Measurements from ENCODE around the gene STK32A.
"Not testable (repeated sequence)": the region's sequence is repeated elsewhere in the genome, so short reads cannot be mapped to it uniquely, and the experiment has no call there.

Gene STK32A

DNA sequence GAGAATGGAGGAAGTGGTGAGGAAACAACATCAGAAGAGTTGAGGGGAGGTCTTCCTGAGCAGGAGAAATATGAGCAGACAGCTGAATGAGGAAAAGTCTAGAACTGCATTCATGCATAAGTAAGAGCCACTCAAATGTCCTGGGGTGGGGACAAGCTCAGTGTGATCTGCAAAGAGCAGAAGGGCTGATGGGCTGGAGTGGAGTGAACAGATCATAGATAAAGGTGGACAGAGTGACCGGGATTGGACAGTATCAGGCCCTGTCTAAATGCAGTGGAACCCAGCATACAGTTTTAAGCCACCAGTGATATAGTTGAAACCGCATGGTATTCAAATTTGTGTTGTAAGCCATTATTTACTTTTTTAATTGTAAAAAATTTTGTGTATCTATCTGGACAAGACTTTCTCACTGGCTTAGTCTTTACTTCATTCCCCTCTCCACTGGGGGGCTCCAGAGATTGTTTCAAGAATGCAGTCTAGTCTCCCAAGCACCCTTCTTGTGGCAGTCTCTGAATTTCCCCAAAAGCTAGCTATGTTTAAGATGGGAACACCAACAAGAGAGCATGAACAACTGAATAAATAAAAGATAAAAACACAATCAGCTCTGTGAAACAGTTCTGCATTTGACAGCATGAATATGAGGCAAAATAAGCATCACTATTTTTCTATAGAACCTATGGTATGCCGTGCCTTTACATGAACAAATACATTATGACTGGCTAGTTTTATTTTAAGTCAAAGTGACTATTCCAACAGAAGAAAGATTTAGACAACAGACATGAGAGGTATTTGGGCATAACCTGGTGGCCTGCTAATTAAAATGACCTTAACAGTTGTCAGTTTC lies 10.7 kb upstream of the STK32A start:
- Histone ChIP-seq H3K27ac (ENCODE audit: low read depth, low read length) (no peak overlapping the region), H3K27me3 (ENCODE audit: control insufficient read depth, insufficient read depth, low read length) (no peaks in the 10 kb centered on the region), H3K4me3 (ENCODE audit: low read length) (no peak overlapping the region), H3K4me1 (ENCODE audit: control insufficient read depth, insufficient read depth, low read length) (no peaks in the 10 kb centered on the region), H3K36me3 (ENCODE audit: control insufficient read depth, insufficient read depth, low read length) (no peaks in the 10 kb centered on the region), H3K9ac (ENCODE audit: low read length) (no peak overlapping the region)

DNA sequence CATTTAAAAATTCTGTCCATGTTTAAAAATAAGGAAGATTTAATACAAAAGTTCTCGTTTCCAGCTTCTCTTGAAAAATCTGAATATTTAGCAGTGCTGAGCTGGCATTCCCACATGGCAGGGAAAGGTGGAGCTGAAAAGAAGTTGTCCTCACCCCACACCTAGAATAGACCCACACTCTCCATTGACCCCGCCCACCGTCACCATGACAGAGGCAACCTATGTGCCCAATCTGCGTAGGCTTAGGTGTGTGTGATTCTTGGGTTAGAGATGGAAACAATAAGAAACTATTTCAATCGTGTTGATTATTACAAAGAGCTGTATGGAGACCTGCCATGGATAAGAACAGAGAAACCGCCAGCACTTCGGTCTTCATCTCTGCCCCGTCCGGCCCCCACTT lies 8.9 kb upstream of the STK32A start:
- Histone ChIP-seq H3K36me3 (ENCODE audit: control insufficient read depth, insufficient read depth, low read length) (no peaks in the 10 kb centered on the region), H3K4me1 (ENCODE audit: control insufficient read depth, insufficient read depth, low read length) (no peaks in the 10 kb centered on the region), H3K9ac (ENCODE audit: low read length) (no peak overlapping the region), H3K4me3 (ENCODE audit: low read length) (no peak overlapping the region), H3K27ac (ENCODE audit: low read depth, low read length) (no peak overlapping the region), H3K27me3 (ENCODE audit: control insufficient read depth, insufficient read depth, low read length) (no peaks in the 10 kb centered on the region)

DNA sequence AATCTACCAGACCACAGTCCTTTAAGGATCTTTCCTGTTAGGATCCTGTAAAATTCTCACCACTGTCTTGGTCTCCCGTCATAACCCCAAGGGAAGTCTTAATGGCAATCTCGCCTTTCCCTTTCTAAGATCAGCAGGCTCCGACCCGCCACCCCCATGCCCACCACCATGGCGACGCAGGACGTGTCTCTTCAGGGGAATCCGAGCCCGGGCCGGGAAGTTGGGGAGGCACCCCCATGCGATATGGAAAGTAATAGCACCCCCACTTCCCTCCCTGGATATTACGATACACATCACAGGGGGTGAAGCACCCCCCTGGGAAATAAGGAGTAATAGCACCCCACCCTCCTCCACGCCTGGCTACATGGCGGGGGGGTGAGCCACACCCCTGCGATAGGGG lies 8.3 kb upstream of the STK32A start:
- no peak overlapping the region for H3K4me3 ChIP-seq (ENCODE audit: low read length)

DNA sequence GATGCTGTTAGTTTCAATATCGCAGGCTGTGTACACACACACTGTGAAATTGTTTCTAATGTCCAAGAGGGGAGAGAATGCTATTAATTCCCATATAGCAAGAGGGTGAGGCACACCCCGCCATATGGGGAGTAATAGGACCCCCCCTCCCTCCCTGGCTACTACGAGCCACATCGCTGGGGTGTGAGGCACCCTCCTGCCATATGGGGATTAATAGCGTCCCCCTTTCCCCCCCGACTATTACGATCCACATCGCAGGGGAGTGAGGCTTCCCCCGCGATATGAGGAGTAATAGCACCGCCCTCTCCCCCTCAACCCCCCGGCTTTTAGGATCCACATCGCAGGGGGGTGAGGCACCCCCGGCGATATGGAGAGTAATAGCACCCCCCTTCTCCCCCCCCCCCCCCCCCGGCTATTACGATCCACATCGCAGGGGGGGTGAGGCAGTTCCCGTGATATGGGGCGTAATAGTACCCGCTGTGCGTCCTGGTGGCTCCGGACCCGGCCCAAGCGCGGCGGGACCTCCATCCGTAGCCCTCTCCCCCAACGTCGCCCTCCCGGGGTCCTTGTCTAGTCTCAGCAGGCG lies 494 bp upstream of the STK32A start:
- Histone ChIP-seq H3K9ac (ENCODE audit: low read length) (peak overlapping the region; percentile 28), H3K27me3 (ENCODE audit: control insufficient read depth, insufficient read depth, low read length) (no peaks in the 10 kb centered on the region), H3K36me3 (ENCODE audit: control insufficient read depth, insufficient read depth, low read length) (no peaks in the 10 kb centered on the region), H3K4me3 (ENCODE audit: low read length) (peak overlapping the region; percentile 40), H3K27ac (ENCODE audit: low read depth, low read length) (peak overlapping the region; percentile 48), H3K4me1 (ENCODE audit: control insufficient read depth, insufficient read depth, low read length) (peaks cover 4% of the 10 kb centered on the region)

More for the DNA sequence above, 8.3 kb upstream of the STK32A start:
- H3K27me3 ChIP-seq (ENCODE audit: control insufficient read depth, insufficient read depth, low read length): no peaks in the 10 kb centered on the region
- H3K4me1 ChIP-seq (ENCODE audit: control insufficient read depth, insufficient read depth, low read length): no peaks in the 10 kb centered on the region
- no peaks in the 10 kb centered on the region for H3K36me3 ChIP-seq (ENCODE audit: control insufficient read depth, insufficient read depth, low read length)
- H3K27ac ChIP-seq (ENCODE audit: low read depth, low read length): no peak overlapping the region
- H3K9ac ChIP-seq (ENCODE audit: low read length): no peak overlapping the region

DNA sequence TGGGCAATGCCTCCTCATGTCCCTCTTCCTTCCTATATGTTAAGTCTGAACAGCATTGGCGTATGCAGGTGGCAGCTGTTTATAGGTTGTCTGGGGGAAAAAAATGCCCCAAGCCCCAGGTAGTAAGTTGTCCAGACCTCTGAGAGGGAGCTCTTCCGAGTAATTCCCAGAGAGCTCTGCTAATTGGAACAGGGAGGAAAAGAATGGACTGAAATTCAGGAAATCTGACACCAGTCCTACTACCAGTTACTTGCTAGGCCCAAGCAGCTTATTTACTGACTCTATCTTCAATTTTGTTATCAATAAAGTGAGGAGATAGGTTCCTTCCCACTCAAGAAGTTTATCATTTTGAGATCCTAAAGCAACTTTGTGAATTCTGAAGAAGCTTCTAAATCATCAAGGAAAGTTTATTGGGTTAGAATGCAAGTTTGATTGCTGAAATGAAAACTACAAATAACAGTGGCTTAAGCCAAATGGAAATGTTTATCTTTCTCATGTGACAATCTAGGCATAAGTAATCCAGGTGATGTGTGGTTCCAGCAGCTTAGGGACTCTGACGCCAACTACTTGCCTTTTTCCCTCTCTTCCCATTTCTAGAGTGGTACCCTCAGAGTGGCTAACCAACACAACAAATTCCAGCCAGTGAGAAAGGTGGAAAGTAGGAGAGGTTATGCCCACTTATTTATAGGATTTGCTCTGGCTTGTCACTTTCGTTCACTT lies 5.6 kb downstream of the STK32A start:
- peaks cover 1% of the 10 kb centered on the region for H3K4me1 ChIP-seq (ENCODE audit: control insufficient read depth, insufficient read depth, low read length)
- no peaks in the 10 kb centered on the region for H3K36me3 ChIP-seq (ENCODE audit: control insufficient read depth, insufficient read depth, low read length)
- H3K4me3 ChIP-seq (ENCODE audit: low read length): no peak overlapping the region
- H3K27me3 ChIP-seq (ENCODE audit: control insufficient read depth, insufficient read depth, low read length): no peaks in the 10 kb centered on the region
- H3K9ac ChIP-seq (ENCODE audit: low read length): no peak overlapping the region
- no peak overlapping the region for H3K27ac ChIP-seq (ENCODE audit: low read depth, low read length)

DNA sequence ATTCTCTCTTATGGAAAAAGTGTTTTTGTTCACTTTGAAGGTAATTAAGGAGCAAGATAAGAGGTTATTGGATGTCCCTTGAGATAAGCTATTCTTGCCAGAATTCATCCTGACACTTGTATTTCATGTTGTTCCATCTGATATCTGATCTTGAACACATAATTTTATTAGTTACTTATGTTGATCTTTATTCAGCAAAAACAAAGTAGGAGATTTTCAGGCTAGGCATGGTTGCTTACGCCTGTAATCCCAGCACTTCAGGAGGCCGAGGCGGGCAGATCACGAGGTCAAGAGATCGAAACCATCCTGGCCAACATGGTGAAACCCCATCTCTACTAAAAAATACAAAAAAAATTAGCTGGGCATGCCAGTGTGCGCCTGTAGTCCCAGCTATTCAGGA lies 8.4 kb downstream of the STK32A start:
- H3K9ac ChIP-seq (ENCODE audit: low read length); H3K4me3 ChIP-seq (ENCODE audit: low read length); H3K36me3 ChIP-seq (ENCODE audit: control insufficient read depth, insufficient read depth, low read length); H3K27me3 ChIP-seq (ENCODE audit: control insufficient read depth, insufficient read depth, low read length); H3K4me1 ChIP-seq (ENCODE audit: control insufficient read depth, insufficient read depth, low read length); H3K27ac ChIP-seq (ENCODE audit: low read depth, low read length): not testable (repeated sequence)

DNA sequence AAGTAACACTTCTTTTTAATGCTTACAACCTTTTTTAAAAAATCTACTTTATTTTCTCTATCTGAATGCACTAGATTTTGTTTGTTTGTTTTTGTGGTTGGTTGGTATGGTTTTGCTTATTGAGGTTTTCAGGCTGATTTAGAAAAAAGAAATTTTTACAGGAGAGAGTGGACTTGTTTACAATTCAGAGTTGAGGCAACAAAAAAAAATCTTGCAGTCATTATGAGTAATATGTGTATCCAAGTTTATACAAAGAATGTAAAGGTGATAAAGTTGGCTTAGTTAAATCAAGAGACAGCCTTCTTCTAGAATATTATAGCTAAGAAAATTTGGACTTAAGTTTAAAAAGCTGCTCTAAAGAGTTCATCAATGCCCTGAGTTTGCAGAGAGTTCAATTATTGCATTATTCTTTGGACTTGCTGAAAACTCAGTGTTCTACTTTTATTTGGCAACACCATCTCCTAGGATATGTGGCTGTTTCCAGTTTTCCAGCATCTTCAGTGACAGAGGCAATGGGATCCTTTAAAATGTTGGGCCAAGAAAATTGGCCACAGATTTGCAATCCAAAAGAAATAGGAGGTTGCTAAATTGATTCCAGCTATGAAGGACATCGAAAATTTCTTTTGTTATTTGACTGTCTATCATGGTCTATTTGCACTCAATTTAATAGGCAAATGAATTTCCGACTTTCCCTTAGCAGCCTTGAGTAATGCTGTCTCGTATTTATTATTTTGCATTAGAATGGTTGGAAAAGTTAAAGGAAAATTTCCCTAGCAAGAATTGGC lies 10.7 kb downstream of the STK32A start:
- Histone ChIP-seq H3K4me1 (ENCODE audit: control insufficient read depth, insufficient read depth, low read length) (no peaks in the 10 kb centered on the region), H3K9ac (ENCODE audit: low read length) (no peak overlapping the region), H3K27me3 (ENCODE audit: control insufficient read depth, insufficient read depth, low read length) (no peaks in the 10 kb centered on the region), H3K4me3 (ENCODE audit: low read length) (no peak overlapping the region), H3K27ac (ENCODE audit: low read depth, low read length) (no peak overlapping the region), H3K36me3 (ENCODE audit: control insufficient read depth, insufficient read depth, low read length) (no peaks in the 10 kb centered on the region)

DNA sequence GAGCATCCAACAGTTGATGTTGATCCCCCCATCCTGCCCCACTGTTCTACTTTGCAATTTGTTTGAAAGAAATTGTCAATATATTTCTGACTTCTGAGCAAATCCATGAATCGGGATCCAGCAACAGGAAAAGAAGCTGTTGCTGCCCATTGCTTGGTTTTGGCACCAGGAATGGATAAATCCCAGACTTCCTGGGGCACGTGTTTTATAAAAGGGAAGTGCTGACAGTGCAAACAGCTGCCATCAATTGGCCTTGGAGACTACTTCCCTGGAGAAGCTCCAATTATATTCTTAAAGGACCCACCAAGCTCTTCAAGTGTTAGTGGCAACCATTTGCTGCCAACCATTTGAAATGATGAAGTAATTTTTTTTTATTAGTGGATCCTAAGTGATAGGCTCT lies 13.7 kb downstream of the STK32A start:
- Histone ChIP-seq H3K36me3 (ENCODE audit: control insufficient read depth, insufficient read depth, low read length) (no peaks in the 10 kb centered on the region), H3K9ac (ENCODE audit: low read length) (no peak overlapping the region), H3K27ac (ENCODE audit: low read depth, low read length) (no peak overlapping the region), H3K27me3 (ENCODE audit: control insufficient read depth, insufficient read depth, low read length) (no peaks in the 10 kb centered on the region), H3K4me1 (ENCODE audit: control insufficient read depth, insufficient read depth, low read length) (no peaks in the 10 kb centered on the region), H3K4me3 (ENCODE audit: low read length) (no peak overlapping the region)

DNA sequence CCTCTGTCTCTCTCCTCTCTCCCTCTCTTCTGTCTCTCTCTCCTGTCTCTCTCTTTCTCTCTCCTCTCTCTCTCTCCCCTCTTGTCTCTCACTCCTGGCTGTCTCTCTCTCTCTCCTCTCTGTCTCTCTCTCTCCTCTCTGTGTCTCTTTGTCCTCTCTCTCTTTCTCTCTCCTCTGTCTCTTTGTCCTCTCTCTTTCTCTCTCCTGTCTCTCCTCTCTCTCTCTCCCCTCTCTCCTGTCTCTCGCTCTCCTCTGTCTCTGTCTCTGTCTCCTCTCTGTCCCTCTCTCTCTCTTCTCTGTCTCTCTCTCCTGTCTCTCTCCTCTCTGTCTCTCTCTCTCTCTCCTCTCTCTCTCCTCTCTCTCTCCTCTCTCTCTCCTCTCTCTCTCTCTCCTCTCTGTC lies 25.0 kb downstream of the STK32A start:
- no peaks in the 10 kb centered on the region for H3K27me3 ChIP-seq (ENCODE audit: control insufficient read depth, insufficient read depth, low read length)
- no peak overlapping the region for H3K27ac ChIP-seq (ENCODE audit: low read depth, low read length)
- no peaks in the 10 kb centered on the region for H3K4me1 ChIP-seq (ENCODE audit: control insufficient read depth, insufficient read depth, low read length)
- no peak overlapping the region for H3K9ac ChIP-seq (ENCODE audit: low read length)
- H3K4me3 ChIP-seq (ENCODE audit: low read length): no peak overlapping the region
- no peaks in the 10 kb centered on the region for H3K36me3 ChIP-seq (ENCODE audit: control insufficient read depth, insufficient read depth, low read length)

DNA sequence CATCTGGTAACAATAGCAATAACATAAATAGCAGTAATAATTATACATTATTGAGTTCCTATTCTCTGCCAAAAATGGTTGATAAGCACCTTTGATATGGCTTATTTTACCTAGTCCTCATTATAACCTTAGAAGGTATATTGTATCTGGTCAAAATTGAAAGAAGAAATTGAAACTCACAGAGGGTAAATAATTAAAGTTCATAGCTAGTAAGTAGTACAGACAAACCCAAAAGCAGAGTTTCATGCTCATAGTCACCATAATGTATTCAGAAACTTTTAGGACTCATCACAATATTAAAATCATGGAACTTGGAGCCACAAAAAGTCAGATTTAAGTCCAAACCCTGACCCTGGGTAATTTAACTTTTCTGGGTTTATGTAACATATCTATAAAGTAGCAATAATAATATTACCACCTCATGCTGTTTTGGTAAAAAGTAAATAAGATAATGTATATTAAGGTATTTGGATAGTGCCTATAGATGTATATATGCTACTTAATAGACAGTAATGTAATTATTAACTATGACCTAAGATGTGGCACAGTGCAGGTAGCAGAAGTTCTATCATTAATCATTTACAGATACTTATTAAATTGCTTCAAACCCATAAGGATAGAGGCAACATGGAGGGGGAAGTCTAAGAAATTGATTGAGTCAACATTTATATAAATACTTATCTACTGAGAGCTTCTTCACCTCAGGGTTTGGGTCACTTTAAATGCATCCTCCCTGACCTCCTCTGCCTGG lies 32.4 kb downstream of the STK32A start:
- no peak overlapping the region for H3K9ac ChIP-seq (ENCODE audit: low read length)
- H3K27ac ChIP-seq (ENCODE audit: low read depth, low read length): no peak overlapping the region
- no peaks in the 10 kb centered on the region for H3K36me3 ChIP-seq (ENCODE audit: control insufficient read depth, insufficient read depth, low read length)
- no peaks in the 10 kb centered on the region for H3K4me1 ChIP-seq (ENCODE audit: control insufficient read depth, insufficient read depth, low read length)
- H3K27me3 ChIP-seq (ENCODE audit: control insufficient read depth, insufficient read depth, low read length): no peaks in the 10 kb centered on the region
- H3K4me3 ChIP-seq (ENCODE audit: low read length): no peak overlapping the region

DNA sequence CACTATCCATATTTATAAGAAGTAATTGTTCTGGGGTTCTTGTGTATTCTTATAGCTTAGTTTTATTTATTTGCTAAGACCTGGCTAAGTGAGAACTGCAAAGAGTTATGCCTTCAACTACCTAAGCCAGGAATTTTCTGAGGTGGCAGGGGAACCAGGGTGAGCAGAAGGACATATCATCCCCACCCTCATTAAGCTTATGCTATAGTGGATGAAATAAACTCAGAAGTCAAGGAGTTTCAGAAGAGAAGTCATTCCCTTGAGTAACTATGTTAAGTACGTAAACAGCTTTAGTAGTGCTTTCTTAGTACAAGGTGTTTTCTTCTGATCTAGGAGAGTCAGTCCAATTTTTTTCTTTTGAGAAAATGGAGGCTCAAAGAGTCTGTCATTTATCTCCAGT lies 41.7 kb downstream of the STK32A start:
- Histone ChIP-seq H3K4me1 (ENCODE audit: control insufficient read depth, insufficient read depth, low read length) (no peaks in the 10 kb centered on the region), H3K36me3 (ENCODE audit: control insufficient read depth, insufficient read depth, low read length) (no peaks in the 10 kb centered on the region), H3K27ac (ENCODE audit: low read depth, low read length) (no peak overlapping the region), H3K27me3 (ENCODE audit: control insufficient read depth, insufficient read depth, low read length) (no peaks in the 10 kb centered on the region), H3K4me3 (ENCODE audit: low read length) (no peak overlapping the region), H3K9ac (ENCODE audit: low read length) (no peak overlapping the region)

DNA sequence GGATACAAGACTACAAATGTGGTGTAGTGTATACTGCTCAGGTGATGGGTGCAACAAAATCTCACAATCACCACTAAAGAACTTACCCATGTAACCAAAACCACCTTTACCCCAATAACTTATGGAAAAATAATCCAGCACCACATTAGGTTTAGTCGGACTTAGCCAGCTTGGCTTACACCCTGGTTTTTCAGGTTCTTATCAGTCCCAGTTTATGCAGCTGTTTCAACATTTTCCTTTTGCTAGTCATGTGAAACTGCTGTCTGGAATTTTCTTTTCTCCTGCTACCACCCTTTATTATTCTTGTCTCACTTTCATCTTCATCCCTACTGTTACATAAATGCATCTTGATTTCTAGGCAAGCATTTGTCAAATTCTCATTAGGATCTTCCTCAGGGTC lies 51.5 kb downstream of the STK32A start:
- Histone ChIP-seq H3K9ac (ENCODE audit: low read length) (no peak overlapping the region), H3K27ac (ENCODE audit: low read depth, low read length) (no peak overlapping the region), H3K4me1 (ENCODE audit: control insufficient read depth, insufficient read depth, low read length) (no peaks in the 10 kb centered on the region), H3K4me3 (ENCODE audit: low read length) (no peak overlapping the region), H3K27me3 (ENCODE audit: control insufficient read depth, insufficient read depth, low read length) (no peaks in the 10 kb centered on the region), H3K36me3 (ENCODE audit: control insufficient read depth, insufficient read depth, low read length) (no peaks in the 10 kb centered on the region)
